GM12878 (cell line): ENCODE measurements around the gene AMZ2. TPM values are rescaled to one million over a fixed set of nuclear protein-coding genes. Genes with fewer than 3 reads are reported as not detected.

ENCODE experiments used
- ATAC-seq: fragments of 200-7000 bp; cut with Tn5 transposase; 3 replicates; pipeline ENCODE4 v1.9.1; 2020; ENCODE audit warnings: mild to moderate bottlenecking, moderate library complexity
- BruUV-seq: library from RNA; stranded (reverse); fragments of 400-500 nt; replicated peaks from 2 replicates; lab custom pipeline; 2021; lab: Mats Ljungman, UMichigan
- CTCF ChIA-PET: fragments of 300-600 bp; sonication (Branson Sonifier 250); formaldehyde crosslinking; extraction: SDS; loops from one replicate; lab custom pipeline; 2021; ENCODE audit warnings: inconsistent platforms; lab: Yijun Ruan, JAX
- POLR2A ChIA-PET: fragments of 350-600 bp; formaldehyde crosslinking; extraction: SDS; loops from one replicate; lab custom pipeline; 2021; ENCODE audit warnings: inconsistent platforms; lab: Charles Lee
- RAD21 ChIA-PET: fragments of 300-600 bp; sonication (Branson Sonifier 250); formaldehyde crosslinking; loops from one replicate; lab custom pipeline; 2023; ENCODE audit warnings: antibody characterized with exemption; ENCODE audit not compliant: unreplicated experiment; lab: Charles Lee
- SMC1A ChIA-PET: fragments of 300-600 bp; sonication (Branson Sonifier 250); formaldehyde crosslinking; loops from one replicate; lab custom pipeline; 2023; ENCODE audit not compliant: unreplicated experiment, uncharacterized antibody; lab: Charles Lee
- DNase-seq: peaks from one replicate; pipeline ENCODE4 v3.0.0-alpha.2; 2011; ENCODE audit warnings: low read depth, low spot score
- FAIRE-seq: peaks from 3 replicates; lab custom pipeline; 2011; peaks lifted over from hg19 to GRCh38; lab: Jason Lieb, UNC
- H2AFZ ChIP-seq: 2 replicates; pipeline ENCODE4 v1.6.0; 2011; ENCODE audit warnings: low read depth, low read length, control low read depth; ENCODE audit not compliant: control insufficient read depth
- H3K27ac ChIP-seq: 2 replicates; pipeline ENCODE4 v1.5.1; 2011; ENCODE audit warnings: control low read depth; ENCODE audit not compliant: control insufficient read depth, insufficient read depth
- H3K27me3 ChIP-seq, 2 experiments: replicated peaks in 1 of 2; 2 replicates each; pipeline versions ENCODE4 v1.6.0 to v1.6.1; 2011; ENCODE audit warnings: low read length in 1 of 2; ENCODE audit not compliant: control insufficient read depth in 2 of 2, insufficient read depth in 2 of 2
- H3K36me3 ChIP-seq, 2 experiments: 2 replicates each; pipeline ENCODE4 v1.5.1; 2011; ENCODE audit warnings: low read length in 1 of 2; ENCODE audit not compliant: control insufficient read depth in 2 of 2, insufficient read depth in 2 of 2
- H3K4me1 ChIP-seq: 2 replicates; pipeline ENCODE4 v1.6.1; 2011; ENCODE audit warnings: mild to moderate bottlenecking, low read length, moderate library complexity, mixed read lengths; ENCODE audit not compliant: control insufficient read depth, insufficient read depth
- H3K4me2 ChIP-seq: 2 replicates; pipeline ENCODE4 v1.6.0; 2011; ENCODE audit warnings: control low read depth; ENCODE audit not compliant: control insufficient read depth, insufficient read depth
- H3K4me3 ChIP-seq: fragments of 200-600 bp; sonication (generic); 2 replicates; pipeline ENCODE4 v1.5.1; 2016
- H3K79me2 ChIP-seq: 2 replicates; pipeline ENCODE4 v1.6.0; 2011; ENCODE audit warnings: low read length; ENCODE audit not compliant: control insufficient read depth, insufficient read depth
- H3K9ac ChIP-seq: 2 replicates; pipeline ENCODE4 v1.8.0; 2011; ENCODE audit warnings: low read length, control low read depth, mixed read lengths; ENCODE audit not compliant: control insufficient read depth, insufficient read depth
- H3K9me3 ChIP-seq: replicated peaks from 3 replicates; pipeline ENCODE4 v1.5.1; 2011; ENCODE audit warnings: mild to moderate bottlenecking, low read length; ENCODE audit not compliant: control insufficient read depth, insufficient read depth
- H4K20me1 ChIP-seq: 2 replicates; pipeline ENCODE4 v1.6.0; 2011; ENCODE audit not compliant: control insufficient read depth, insufficient read depth
- CHD4 ChIP-seq: fragments of 200-600 bp; sonication (generic); IDR thresholded peaks from 2 replicates; pipeline ENCODE4 v1.6.1; 2016; ENCODE audit warnings: mild to moderate bottlenecking
- CREB1 ChIP-seq: IDR thresholded peaks from 2 replicates; pipeline ENCODE4 v1.6.1; 2012; ENCODE audit warnings: low read depth, mild to moderate bottlenecking, inconsistent platforms
- SREBF2 ChIP-seq: IDR thresholded peaks from 2 replicates; pipeline ENCODE4 v1.6.1; 2012; ENCODE audit warnings: mild to moderate bottlenecking, low read length
- TCF3 ChIP-seq: IDR thresholded peaks from 2 replicates; pipeline ENCODE4 v1.6.1; 2012; ENCODE audit warnings: low read depth, mild to moderate bottlenecking, low read length, borderline replicate concordance; ENCODE audit not compliant: insufficient read depth
- WGBS: methylation state at CpG from one replicate; pipeline ENCODE4 v1.1.6; 2016; ENCODE audit warnings: low lambda C conversion rate; ENCODE audit not compliant: insufficient replicate concordance, insufficient coverage; ENCODE audit errors: missing lambda C conversion rate; 5-methylcytosine and 5-hydroxymethylcytosine counted together
- in situ Hi-C: fragments of 300-500 bp; cut with MboI; formaldehyde crosslinking; loops from 9 replicates; pipeline ENCODE4 v1.14.3; 2018; ENCODE audit warnings: mixed read lengths
- intact Hi-C: fragments of 100-400 bp; cut with micrococcal nuclease; formaldehyde crosslinking; loops from one replicate; pipeline ENCODE4 v1.14.2; 2022; ENCODE audit not compliant: unreplicated experiment
- polyA plus RNA-seq, 11 experiments: library from polyadenylated mRNA; depleted of rRNA in 4 of 11; unstranded in 6 of 11; stranded (reverse) in 5 of 11; fragments of >200 nt; fragmentation: Nextera tagmentation in 4 of 11; fragmentation: Illumina TruSeq in 1 of 11; extraction: Ambion mirVana in 4 of 11; extraction: Trizol in 1 of 11; gene quantifications; 1 replicate in 1 of 11; 2 replicates in 10 of 11; pipeline versions ENCODE4 v1.2.1 to v1.2.3, GENCODE V29; 2011 to 2016; ENCODE audit warnings: inconsistent platforms in 2 of 11, missing spikeins in 2 of 11, low read depth in 1 of 11
- total RNA-seq, 4 experiments: library from RNA; depleted of rRNA in 3 of 4; stranded (reverse); fragments of >200 nt in 3 of 4; fragmentation: Illumina TruSeq in 1 of 4; extraction: Trizol in 1 of 4; gene quantifications; 2 replicates each; pipeline versions ENCODE4 v1.2.1 to v1.2.3, GENCODE V29; 2013 to 2021
- TF ChIP-seq, protein P1 (sequence below): IDR thresholded peaks from 2 replicates; pipeline ENCODE4 v1.6.1; 2012; ENCODE audit warnings: low read depth, low read length, improper control_type of control experiment
- TF ChIP-seq, protein P2 (sequence below): IDR thresholded peaks from 2 replicates; pipeline ENCODE4 v1.6.1; 2012; ENCODE audit warnings: low read depth, low read length, improper control_type of control experiment
- TF ChIP-seq, protein P3 (sequence below): fragments of 450-650 bp; IDR thresholded peaks from 2 replicates; pipeline ENCODE4 v1.6.1; 2016; ENCODE audit warnings: mild to moderate bottlenecking

The AMZ2 gene
- total and polyA plus RNA-seq, 10 of the 15 experiments (the other 5 are each of a cell fraction or from before 2014, with no cell fraction given) = 79.1 to 189 (median 126) TPM

DNA sequence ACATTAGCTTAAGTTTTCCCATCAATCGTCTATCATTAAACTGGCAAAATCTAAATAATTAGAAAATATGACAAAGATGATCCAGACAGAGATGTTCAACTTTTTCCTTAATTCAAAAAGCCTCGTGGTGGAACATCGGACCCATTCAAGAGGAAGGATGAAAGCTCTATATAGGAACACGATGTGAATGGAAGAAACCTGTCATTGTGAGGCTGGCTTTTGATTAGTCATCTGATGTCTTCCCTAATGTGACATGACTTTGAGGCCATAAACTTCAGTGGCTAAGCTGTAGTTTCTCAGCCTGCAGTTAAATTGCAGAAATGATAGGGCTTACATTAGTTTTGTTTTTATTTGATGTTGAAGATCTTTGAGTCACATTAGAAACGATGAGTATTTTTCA, 1.0 kb downstream of the AMZ2 start:
- Histone ChIP-seq H3K9ac (peak overlapping the region; percentile 83), H3K79me2 (peaks cover 16% of the 10 kb centered on the region), H3K4me3 (peak overlapping the region; percentile 85), H2AFZ (no peak overlapping the region; the same call in 1 of the 2 replicates), H3K36me3 (0 out of 4 replicates have a peak, but pooled peaks cover 0 to 4% of the 10 kb centered on the region in 2 experiments), H3K9me3 (no peaks in the 10 kb centered on the region), H3K4me2 (peak overlapping the region; percentile 73), H3K27me3 (no peaks in the 10 kb centered on the region), H4K20me1 (no peaks in the 10 kb centered on the region), H3K4me1 (peaks cover 10% of the 10 kb centered on the region)
- ATAC-seq (0 out of 3 replicates have a peak, but pooled peaks have one; percentile 5), DNase-seq (no peak)
- intact Hi-C loops (loop anchor here (5.0 kb wide), 3 partner anchors 42 to 67 kb away; partner anchors contain the start of genes ARSG and SLC16A6), in situ Hi-C loops (no loop called here)
- RAD21 ChIA-PET = interaction anchor here (1.0 to 4.2 kb wide), 12 partner anchors 10 to 217 kb away, joined by 3 to 46 read pairs (median 11); partner anchors contain the start of genes ARSG, SLC16A6 and WIPI1
- 1% methylated on average over 5 of the region's 5 CpGs for WGBS
- POLR2A ChIA-PET = interaction anchor here (0.7 to 5.6 kb wide), 10 partner anchors 10 to 214 kb away, joined by 3 to 66 read pairs (median 23); partner anchors contain the start of genes SLC16A6 and WIPI1
- no TSS peak for BruUV-seq
- CTCF ChIA-PET = interaction anchor here (1.0 to 3.9 kb wide), 12 partner anchors 9 to 219 kb away, joined by 3 to 32 read pairs (median 6); partner anchors contain the start of gene WIPI1
- TF ChIP-seq, protein P1, sequence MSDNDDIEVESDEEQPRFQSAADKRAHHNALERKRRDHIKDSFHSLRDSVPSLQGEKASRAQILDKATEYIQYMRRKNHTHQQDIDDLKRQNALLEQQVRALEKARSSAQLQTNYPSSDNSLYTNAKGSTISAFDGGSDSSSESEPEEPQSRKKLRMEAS = no peak
- TF ChIP-seq, protein P2, sequence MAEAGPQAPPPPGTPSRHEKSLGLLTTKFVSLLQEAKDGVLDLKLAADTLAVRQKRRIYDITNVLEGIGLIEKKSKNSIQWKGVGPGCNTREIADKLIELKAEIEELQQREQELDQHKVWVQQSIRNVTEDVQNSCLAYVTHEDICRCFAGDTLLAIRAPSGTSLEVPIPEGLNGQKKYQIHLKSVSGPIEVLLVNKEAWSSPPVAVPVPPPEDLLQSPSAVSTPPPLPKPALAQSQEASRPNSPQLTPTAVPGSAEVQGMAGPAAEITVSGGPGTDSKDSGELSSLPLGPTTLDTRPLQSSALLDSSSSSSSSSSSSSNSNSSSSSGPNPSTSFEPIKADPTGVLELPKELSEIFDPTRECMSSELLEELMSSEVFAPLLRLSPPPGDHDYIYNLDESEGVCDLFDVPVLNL = no peak
- TF ChIP-seq CHD4 (no peak), TCF3 (no peak), CREB1 (no peak), SREBF2 (no peak)
- TF ChIP-seq, protein P3, sequence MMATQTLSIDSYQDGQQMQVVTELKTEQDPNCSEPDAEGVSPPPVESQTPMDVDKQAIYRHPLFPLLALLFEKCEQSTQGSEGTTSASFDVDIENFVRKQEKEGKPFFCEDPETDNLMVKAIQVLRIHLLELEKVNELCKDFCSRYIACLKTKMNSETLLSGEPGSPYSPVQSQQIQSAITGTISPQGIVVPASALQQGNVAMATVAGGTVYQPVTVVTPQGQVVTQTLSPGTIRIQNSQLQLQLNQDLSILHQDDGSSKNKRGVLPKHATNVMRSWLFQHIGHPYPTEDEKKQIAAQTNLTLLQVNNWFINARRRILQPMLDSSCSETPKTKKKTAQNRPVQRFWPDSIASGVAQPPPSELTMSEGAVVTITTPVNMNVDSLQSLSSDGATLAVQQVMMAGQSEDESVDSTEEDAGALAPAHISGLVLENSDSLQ = 0 out of 2 replicates have a peak, but pooled peaks have one; percentile 16
- TF ChIP-seq, all 136 proteins: peak for 1
- peak overlapping the region; percentile 91 for H3K27ac ChIP-seq
- SMC1A ChIA-PET = interaction anchor here (0.9 to 4.9 kb wide), 19 partner anchors 10 to 219 kb away, joined by 3 to 59 read pairs (median 4); partner anchors contain the start of gene WIPI1
- no peak for FAIRE-seq
